ES-I3 (cell line): ENCODE measurements around the gene NPHP4.

Experiments used
- H3K36me3 ChIP-seq: 2 replicates; pipeline ENCODE4 v1.6.1; 2013; ENCODE audit warnings: mild to moderate bottlenecking, low read length, control low read depth, moderate library complexity; ENCODE audit not compliant: insufficient read depth
- H3K4me1 ChIP-seq: 2 replicates; pipeline ENCODE4 v1.6.1; 2013; ENCODE audit warnings: mild to moderate bottlenecking, control low read depth, low read length; ENCODE audit not compliant: insufficient read depth
- H3K9ac ChIP-seq: 2 replicates; pipeline ENCODE4 v1.6.1; 2013; ENCODE audit warnings: low read depth, mild to moderate bottlenecking, low read length, moderate library complexity
- H3K9me3 ChIP-seq: 2 replicates; pipeline ENCODE4 v1.6.1; 2013; ENCODE audit warnings: mild to moderate bottlenecking, low read length, moderate library complexity; ENCODE audit not compliant: control insufficient read depth, insufficient read depth

The NPHP4 gene

GRCh38 chr1:6002714-6003501 lies 10.7 kb upstream of the NPHP4 start:
- H3K9ac ChIP-seq = no peak overlapping the region
- H3K9me3 ChIP-seq = no peaks in the 10 kb centered on the region
- no peaks in the 10 kb centered on the region for H3K36me3 ChIP-seq
- H3K4me1 ChIP-seq = peaks cover 6% of the 10 kb centered on the region; the same call in 1 of the 2 replicates

GRCh38 chr1:6001992-6002576 lies 9.9 kb upstream of the NPHP4 start:
- Histone ChIP-seq H3K9me3 (no peaks in the 10 kb centered on the region), H3K36me3 (no peaks in the 10 kb centered on the region), H3K4me1 (peaks cover 6% of the 10 kb centered on the region; the same call in 1 of the 2 replicates), H3K9ac (no peak overlapping the region)

- Histone ChIP-seq H3K4me1 (peaks cover 6% of the 10 kb centered on the region; the same call in 1 of the 2 replicates), H3K36me3 (no peaks in the 10 kb centered on the region), H3K9ac (no peak overlapping the region), H3K9me3 (no peaks in the 10 kb centered on the region)
Measured at GRCh38 chr1:6000444-6001288, 8.4 kb upstream of the NPHP4 start.

- no peaks in the 10 kb centered on the region for H3K9me3 ChIP-seq
- no peak overlapping the region for H3K9ac ChIP-seq
- H3K36me3 ChIP-seq = no peaks in the 10 kb centered on the region
- H3K4me1 ChIP-seq = peaks cover 6% of the 10 kb centered on the region; the same call in 1 of the 2 replicates
Measured at GRCh38 chr1:5999711-6000443, 7.7 kb upstream of the NPHP4 start.

GRCh38 chr1:5998906-5999301 lies 6.7 kb upstream of the NPHP4 start:
- no peaks in the 10 kb centered on the region for H3K9me3 ChIP-seq
- H3K4me1 ChIP-seq = peaks cover 7% of the 10 kb centered on the region; the same call in 1 of the 2 replicates
- no peaks in the 10 kb centered on the region for H3K36me3 ChIP-seq
- H3K9ac ChIP-seq = no peak overlapping the region

- no peaks in the 10 kb centered on the region for H3K36me3 ChIP-seq
- H3K9ac ChIP-seq = no peak overlapping the region
- H3K4me1 ChIP-seq = peaks cover 9% of the 10 kb centered on the region; the same call in 1 of the 2 replicates
- no peaks in the 10 kb centered on the region for H3K9me3 ChIP-seq
Measured at GRCh38 chr1:5998051-5998905, 6.1 kb upstream of the NPHP4 start.

GRCh38 chr1:5997316-5997715 lies 5.1 kb upstream of the NPHP4 start:
- Histone ChIP-seq H3K4me1 (peaks cover 3% of the 10 kb centered on the region; the same call in 1 of the 2 replicates), H3K36me3 (no peaks in the 10 kb centered on the region), H3K9me3 (no peaks in the 10 kb centered on the region), H3K9ac (no peak overlapping the region)

- Histone ChIP-seq H3K4me1 (peaks cover 3% of the 10 kb centered on the region; the same call in 1 of the 2 replicates), H3K9ac (no peak overlapping the region), H3K9me3 (no peaks in the 10 kb centered on the region), H3K36me3 (no peaks in the 10 kb centered on the region)
Measured at GRCh38 chr1:5996641-5997270, 4.5 kb upstream of the NPHP4 start.

GRCh38 chr1:5995871-5996630 lies 3.8 kb upstream of the NPHP4 start:
- Histone ChIP-seq H3K4me1 (peaks cover 3% of the 10 kb centered on the region; the same call in 1 of the 2 replicates), H3K36me3 (no peaks in the 10 kb centered on the region), H3K9ac (no peak overlapping the region)

GRCh38 chr1:5994713-5995621 lies 2.7 kb upstream of the NPHP4 start:
- Histone ChIP-seq H3K9ac (no peak overlapping the region), H3K9me3 (no peaks in the 10 kb centered on the region), H3K4me1 (peaks cover 3% of the 10 kb centered on the region; the same call in 1 of the 2 replicates), H3K36me3 (no peaks in the 10 kb centered on the region)

More at GRCh38 chr1:5995871-5996630, 3.8 kb upstream of the NPHP4 start:
- H3K9me3 ChIP-seq = no peaks in the 10 kb centered on the region

GRCh38 chr1:5993556-5994491 lies 1.6 kb upstream of the NPHP4 start:
- H3K4me1 ChIP-seq = peaks cover 3% of the 10 kb centered on the region; the same call in 1 of the 2 replicates
- no peaks in the 10 kb centered on the region for H3K9me3 ChIP-seq
- H3K36me3 ChIP-seq = no peaks in the 10 kb centered on the region
- peak overlapping the region; percentile 61; the same call in 1 of the 2 replicates for H3K9ac ChIP-seq
